Activated CD8-positive, alpha-beta memory T cell treated with anti-CD3 and anti-CD28 coated beads for 1 hour (primary cell): ENCODE results near the gene DRD5.
"Not testable (repeated sequence)": the region's sequence is repeated elsewhere in the genome, so short reads cannot be mapped to it uniquely, and the experiment has no call there.

ENCODE experiments used
- DNase-seq, 2 donors: peaks; one replicate each; pipeline ENCODE4 v3.0.0-alpha.2; 2020; ENCODE audit warnings: low read depth in 1 of 2; ENCODE audit errors: extremely low read depth in 1 of 2

Gene DRD5

DNA sequence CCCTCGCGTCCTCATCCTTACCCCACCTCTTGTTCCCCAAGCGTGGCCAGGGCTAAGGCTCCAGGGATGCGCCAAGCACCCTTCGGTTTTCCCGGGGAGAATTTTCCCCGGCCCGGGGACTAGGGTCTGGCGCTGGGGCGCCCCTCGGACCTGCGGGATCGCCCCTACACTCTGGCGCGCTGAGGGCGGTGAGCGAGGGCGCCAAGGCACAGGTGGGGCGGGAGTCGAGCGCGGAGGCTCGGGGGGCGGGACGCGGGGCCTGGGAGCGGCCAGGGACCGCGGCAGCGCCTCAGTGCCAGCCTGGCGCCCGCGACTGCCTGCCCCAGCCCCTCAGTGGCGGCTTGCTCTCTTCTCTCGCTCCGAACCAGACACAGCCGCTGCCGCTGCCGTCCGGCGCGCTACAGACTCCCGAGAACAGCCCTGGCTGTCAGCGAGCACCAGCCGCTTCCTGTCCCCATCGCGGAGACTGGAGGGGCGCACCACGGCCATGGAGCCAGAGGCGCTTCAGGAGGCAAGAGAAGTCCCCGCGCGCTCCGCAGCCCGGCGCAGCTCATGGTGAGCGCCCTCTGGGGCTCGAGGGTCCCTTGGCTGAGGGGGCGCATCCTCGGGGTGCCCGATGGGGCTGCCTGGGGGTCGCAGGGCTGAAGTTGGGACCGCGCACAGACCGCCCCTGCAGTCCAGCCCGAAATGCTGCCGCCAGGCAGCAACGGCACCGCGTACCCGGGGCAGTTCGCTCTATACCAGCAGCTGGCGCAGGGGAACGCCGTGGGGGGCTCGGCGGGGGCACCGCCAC, at the start of gene DRD5:
DRD5 (plus strand) TSS at position 292 of the 793 bp plus-strand sequence; CDS start at position 688, 396 bp downstream.
- DNase-seq, result no peak

- not testable (repeated sequence) for DNase-seq
Observed at GRCh38 chr4:9732256-9732655, 49.2 kb upstream of the DRD5 start.

DNA sequence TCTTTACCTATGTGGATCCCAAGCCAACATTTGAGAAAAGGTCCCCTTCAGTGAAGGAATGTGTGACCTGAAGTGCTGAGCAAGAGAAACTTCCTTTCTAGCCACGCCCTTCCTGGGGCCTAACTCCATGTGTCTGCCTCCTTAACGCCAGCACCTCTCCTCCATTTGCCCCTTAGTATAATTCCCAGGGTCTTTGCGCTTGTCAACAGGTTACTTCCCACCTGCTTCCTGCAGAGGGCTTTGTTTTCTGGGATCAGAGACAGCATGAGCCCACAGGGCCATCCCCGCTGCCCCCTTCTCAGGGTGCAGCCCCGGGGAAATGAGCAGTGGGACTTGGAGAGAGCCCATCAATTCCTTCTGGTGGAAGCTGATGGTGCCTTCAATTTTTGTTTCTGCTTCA, 45.9 kb upstream of the DRD5 start:
- DNase-seq, result no peak

DNA sequence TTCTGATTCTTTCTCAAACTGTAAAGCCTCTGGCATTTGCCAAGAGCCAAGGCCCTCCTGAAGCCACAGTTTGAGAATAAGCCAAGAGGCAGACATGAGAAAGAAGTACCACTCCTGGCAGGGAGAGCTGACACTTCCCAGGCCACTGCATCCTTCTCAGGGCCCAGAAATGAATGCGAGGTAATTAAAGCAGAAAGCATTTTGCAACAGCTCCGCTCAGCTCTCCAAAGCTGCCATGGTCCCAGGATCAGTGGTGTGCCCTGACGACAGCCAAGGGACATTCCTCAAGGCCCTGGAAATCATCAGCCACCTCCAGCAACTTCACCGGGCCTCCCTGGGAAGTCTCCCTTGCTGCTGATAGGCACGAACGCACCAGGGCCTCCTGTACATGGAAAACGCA, 44.2 kb upstream of the DRD5 start:
- DNase-seq, result not testable (repeated sequence)

- DNase-seq, result not testable (repeated sequence)
Observed at GRCh38 chr4:9743789-9744188, 37.6 kb upstream of the DRD5 start.

DNA sequence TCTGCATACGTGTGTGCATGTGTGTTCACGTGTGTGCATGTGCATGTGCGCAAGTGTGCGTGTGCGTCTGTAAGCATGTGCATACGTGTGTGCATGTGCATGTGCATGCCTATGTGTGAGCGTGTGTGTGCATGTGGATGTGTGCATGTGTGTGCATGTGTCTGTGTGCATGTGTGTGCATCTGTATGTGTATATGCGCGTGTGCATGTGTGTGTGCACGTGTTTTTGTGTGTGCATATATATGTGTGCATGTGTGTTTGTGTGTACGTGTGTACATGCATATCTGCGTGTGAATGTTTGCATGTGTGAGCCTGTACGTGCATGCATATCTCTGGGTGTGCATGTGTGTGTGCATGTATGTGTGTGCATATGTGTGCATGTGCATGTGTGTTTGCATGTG, 35.7 kb upstream of the DRD5 start:
- no peak for DNase-seq

GRCh38 chr4:9758641-9759317, 22.7 kb upstream of the DRD5 start:
- DNase-seq, result no peak

DNA sequence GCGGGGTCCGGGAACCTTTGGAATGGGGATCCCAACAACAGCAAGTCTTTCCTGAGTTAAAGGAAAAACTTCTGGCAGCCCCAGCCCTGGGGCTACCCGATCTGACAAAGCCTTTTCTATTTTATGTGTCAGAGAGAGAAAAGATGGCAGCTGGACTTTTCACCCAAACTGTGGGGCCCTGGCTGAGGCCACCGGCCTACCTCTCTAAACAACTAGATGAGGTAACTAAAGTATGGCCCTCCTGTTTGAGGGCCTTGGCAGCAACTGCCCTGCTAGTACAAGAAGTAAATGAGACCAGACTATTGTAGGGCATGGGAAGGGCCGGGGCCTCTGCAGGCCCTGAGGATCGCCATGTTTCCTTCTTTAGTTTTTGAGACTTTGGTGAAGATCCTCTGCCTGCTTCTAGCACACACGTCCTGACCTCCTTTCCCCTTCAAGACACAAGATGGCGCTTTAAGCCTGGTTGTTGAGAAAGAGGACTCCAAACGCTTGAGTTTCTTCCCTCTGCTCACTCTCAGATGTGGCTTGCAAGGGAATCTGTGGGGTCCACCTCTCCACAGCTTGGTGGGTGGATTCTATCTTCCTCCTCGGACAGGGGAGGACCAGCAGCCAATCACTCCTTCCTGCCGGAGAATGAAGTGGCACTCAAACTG, 18.5 kb upstream of the DRD5 start:
- DNase-seq, result no peak

GRCh38 chr4:9764155-9764696, 17.2 kb upstream of the DRD5 start:
- no peak for DNase-seq

DNA sequence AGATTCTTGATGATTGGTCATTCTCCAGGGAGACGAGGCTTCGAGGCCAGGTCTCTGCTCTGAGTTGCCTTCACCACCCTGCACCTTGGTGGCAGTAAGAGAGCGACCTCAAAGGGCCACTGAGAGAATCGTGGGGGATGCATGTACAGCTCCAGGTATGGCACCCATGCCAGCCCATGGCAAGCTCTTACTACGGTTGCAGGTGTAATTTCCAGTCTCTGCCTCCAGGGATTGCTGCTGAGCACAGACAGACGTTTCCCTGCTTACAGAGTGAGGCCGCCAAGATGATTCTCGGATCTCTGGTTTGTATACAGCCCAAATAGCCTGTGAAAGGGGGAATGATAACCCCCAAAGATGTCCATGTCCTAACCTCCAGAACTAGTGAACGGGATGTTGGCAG, 16.3 kb upstream of the DRD5 start:
- DNase-seq, result no peak

- no peak for DNase-seq
Observed at GRCh38 chr4:9769321-9769720, 12.1 kb upstream of the DRD5 start.

- DNase-seq, result no peak
Observed at GRCh38 chr4:9771034-9771433, 10.4 kb upstream of the DRD5 start.

- DNase-seq, result no peak
Observed at GRCh38 chr4:9773471-9773870, 8.0 kb upstream of the DRD5 start.

DNA sequence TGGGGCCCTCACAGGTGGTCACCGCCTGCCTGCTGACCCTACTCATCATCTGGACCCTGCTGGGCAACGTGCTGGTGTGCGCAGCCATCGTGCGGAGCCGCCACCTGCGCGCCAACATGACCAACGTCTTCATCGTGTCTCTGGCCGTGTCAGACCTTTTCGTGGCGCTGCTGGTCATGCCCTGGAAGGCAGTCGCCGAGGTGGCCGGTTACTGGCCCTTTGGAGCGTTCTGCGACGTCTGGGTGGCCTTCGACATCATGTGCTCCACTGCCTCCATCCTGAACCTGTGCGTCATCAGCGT, 652 bp downstream of the DRD5 start:
- DNase-seq, result no peak

DNA sequence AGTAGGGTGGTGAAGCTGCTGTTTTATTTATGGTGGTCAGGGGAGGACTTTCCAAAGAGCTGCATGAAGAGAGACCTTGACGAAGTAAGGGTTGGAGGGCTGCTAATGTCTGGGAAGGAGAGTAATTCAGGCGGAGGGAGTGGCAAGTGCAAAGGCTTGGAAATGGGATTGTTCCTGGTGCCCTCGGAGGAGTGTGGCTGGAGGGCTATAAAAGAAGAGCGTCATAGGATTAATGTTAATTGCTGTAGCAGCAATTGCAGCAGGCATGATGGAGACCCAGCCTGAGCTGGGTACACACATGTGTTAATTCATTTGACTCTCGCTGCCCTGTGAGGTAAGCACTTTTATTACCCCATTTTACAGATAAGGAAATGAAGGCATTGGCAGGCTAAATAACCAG, 4.5 kb downstream of the DRD5 start:
- DNase-seq, result not testable (repeated sequence)

GRCh38 chr4:9792381-9792780, 10.9 kb downstream of the DRD5 start:
- no peak for DNase-seq

DNA sequence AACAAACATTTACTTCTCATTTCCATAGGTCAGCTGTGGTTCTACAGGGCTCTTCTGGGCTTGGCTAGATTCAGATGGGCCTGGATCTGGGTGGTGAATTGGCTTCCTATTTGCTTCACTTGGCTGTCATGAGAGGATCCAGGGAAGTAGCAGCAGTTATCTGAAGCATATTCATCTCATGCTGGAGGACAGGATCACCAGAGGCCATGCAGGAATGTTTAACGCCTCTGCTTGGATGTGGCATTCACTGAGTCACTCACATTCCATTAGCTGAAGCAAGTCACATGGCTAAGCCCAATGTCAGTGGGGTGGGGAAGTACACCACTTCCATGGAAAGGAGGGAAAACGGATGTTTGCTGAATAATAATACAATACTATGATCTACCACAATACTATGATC, 15.2 kb downstream of the DRD5 start:
- DNase-seq, result not testable (repeated sequence)

- DNase-seq, result no peak
Observed at GRCh38 chr4:9800848-9801247, 19.4 kb downstream of the DRD5 start.

- no peak for DNase-seq
Observed at GRCh38 chr4:9804918-9805317, 23.5 kb downstream of the DRD5 start.

- no peak for DNase-seq
Observed at GRCh38 chr4:9808077-9808476, 26.6 kb downstream of the DRD5 start.

DNA sequence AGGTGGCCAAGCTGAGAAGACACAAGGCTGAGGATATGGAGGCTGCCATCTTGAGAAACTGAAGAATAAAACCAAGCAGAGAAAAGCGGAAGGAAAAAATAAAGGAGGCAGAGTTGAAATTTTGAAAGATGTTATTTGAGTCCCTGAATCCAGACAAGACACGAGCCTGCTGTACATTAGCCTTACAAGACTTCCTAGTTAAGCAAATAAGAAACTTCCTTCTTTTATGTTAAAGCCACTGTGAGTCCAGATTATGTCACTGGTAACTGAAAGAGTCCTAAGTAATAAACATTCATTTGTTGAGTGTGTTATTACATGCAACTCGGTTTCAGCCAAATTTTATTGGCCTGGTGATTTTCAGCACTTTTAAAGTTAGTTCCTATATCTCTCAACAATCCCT, 30.4 kb downstream of the DRD5 start:
- DNase-seq, result no peak
